ENCODE data around the gene SLC51A.

DNA sequence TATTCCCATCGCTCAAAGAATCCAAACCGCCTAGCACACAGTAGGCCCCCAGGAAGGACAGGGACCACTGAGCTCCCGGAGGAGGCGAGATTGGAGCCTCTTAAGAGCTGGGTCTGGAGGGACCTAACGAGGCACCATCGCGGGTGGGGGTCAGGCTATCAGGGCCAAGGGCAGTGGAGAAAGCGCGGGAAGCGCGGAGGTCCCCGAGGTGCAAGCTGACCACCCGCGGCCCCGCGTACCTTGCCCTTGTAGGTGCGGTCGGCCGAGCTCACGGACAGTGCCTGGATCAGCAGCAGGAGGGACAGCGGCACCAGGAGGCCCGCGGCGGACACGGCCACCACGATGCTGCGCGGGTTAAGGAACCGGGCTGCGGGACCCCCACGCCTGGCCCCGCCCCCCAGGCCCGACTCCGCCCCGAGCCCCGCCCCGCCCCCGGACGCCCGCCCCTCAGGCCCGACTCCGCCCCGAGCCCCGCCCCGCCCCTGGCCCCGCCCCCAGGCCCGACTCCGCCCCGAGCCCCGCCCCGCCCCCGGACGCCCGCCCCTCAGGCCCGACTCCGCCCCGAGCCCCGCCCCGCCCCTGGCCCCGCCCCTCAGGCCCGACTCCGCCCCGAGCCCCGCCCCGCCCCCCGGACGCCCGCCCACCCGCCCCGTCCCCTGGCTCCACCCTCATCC, 9.0 kb upstream of the SLC51A start:
- TF ChIP-seq, protein P1, sequence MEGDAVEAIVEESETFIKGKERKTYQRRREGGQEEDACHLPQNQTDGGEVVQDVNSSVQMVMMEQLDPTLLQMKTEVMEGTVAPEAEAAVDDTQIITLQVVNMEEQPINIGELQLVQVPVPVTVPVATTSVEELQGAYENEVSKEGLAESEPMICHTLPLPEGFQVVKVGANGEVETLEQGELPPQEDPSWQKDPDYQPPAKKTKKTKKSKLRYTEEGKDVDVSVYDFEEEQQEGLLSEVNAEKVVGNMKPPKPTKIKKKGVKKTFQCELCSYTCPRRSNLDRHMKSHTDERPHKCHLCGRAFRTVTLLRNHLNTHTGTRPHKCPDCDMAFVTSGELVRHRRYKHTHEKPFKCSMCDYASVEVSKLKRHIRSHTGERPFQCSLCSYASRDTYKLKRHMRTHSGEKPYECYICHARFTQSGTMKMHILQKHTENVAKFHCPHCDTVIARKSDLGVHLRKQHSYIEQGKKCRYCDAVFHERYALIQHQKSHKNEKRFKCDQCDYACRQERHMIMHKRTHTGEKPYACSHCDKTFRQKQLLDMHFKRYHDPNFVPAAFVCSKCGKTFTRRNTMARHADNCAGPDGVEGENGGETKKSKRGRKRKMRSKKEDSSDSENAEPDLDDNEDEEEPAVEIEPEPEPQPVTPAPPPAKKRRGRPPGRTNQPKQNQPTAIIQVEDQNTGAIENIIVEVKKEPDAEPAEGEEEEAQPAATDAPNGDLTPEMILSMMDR (conservative IDR thresholded peaks at IDR 0.05 in 1 of 2, IDR thresholded peaks at IDR 0.05 in 1 of 2; ENCODE audit: extremely low read depth in 1 of 2, insufficient read depth in 1 of 2, low read depth in 1 of 2, low read length in 2 of 2): no peak
- TF ChIP-seq EZH2 (IDR thresholded peaks at IDR 0.05; ENCODE audit: borderline replicate concordance, low read length): no peak

All from mammary epithelial cell (primary cell).